Right ventricle myocardium superior (tissue), 1 donor: ENCODE data around the gene PRKAB2. TPM values are rescaled to one million over a fixed set of nuclear protein-coding genes. Genes with fewer than 3 reads are reported as not detected.
"Not testable (repeated sequence)": the region's sequence is repeated elsewhere in the genome, so short reads cannot be mapped to it uniquely, and the experiment has no call there.

ENCODE experiments used
- ATAC-seq: fragments of 200-7000 bp; cut with Tn5 transposase; one replicate; pipeline ENCODE4 v1.9.1; 2020; ENCODE audit warnings: mild to moderate bottlenecking; ENCODE audit not compliant: poor library complexity
- DNase-seq: peaks from one replicate; pipeline ENCODE4 v3.0.0-alpha.2; 2020
- intact Hi-C: fragments of 100-400 bp; cut with DNase I; formaldehyde crosslinking; loops from one replicate; pipeline ENCODE4 v1.11.2; 2022
- total RNA-seq: library from RNA; stranded (reverse); fragmentation: NEBNext Ultra II Directional; extraction: Animal tissue kit (Norgen Biotek cat#: 25700); gene quantifications from one replicate; pipeline ENCODE4 v1.2.1, GENCODE V29; 2021
- donor health status: DM: no; HTN: yes; CAD: no; lungs with severe emphysema.

PRKAB2 gene
- total RNA-seq, 1 donor from 2014 or later = 49.0 TPM

GRCh38 chr1:147185432-147185831 is 13.2 kb upstream of the PRKAB2 start:
- ATAC-seq (no peak), DNase-seq (no peak)
- intact Hi-C loops = no loop called here

- no peak for ATAC-seq
- DNase-seq = peak; percentile 41
Measured at GRCh38 chr1:147177611-147178380, 5.5 kb upstream of the PRKAB2 start.

GRCh38 chr1:147171399-147172167 is 687 bp downstream of the PRKAB2 start:
- DNase-seq = no peak
- intact Hi-C loops = loop anchor here (1.0 kb wide), 1 partner anchor 71 kb away; the partner anchor contains the start of gene CHD1L

More at GRCh38 chr1:147177611-147178380, 5.5 kb upstream of the PRKAB2 start:
- intact Hi-C loops = no loop called here

GRCh38 chr1:147169840-147170674 is 2.2 kb downstream of the PRKAB2 start:
- ATAC-seq = no peak
- no peak for DNase-seq
- intact Hi-C loops = no loop called here

More at GRCh38 chr1:147171399-147172167, 687 bp downstream of the PRKAB2 start:
- no peak for ATAC-seq

- no peak for ATAC-seq
- intact Hi-C loops = no loop called here
- no peak for DNase-seq
Measured at GRCh38 chr1:147169171-147169570, 3.1 kb downstream of the PRKAB2 start.

- ATAC-seq (no peak), DNase-seq (no peak)
- intact Hi-C loops = no loop called here
Measured at GRCh38 chr1:147168626-147169058, 3.6 kb downstream of the PRKAB2 start.

- no peak for ATAC-seq
- intact Hi-C loops = no loop called here
- no peak for DNase-seq
Measured at GRCh38 chr1:147167365-147167764, 4.9 kb downstream of the PRKAB2 start.

- intact Hi-C loops = no loop called here
Measured at GRCh38 chr1:147163019-147163418, 9.3 kb downstream of the PRKAB2 start.

GRCh38 chr1:147162093-147162492 is 10.2 kb downstream of the PRKAB2 start:
- intact Hi-C loops = no loop called here
- ATAC-seq (no peak), DNase-seq (no peak)

More at GRCh38 chr1:147163019-147163418, 9.3 kb downstream of the PRKAB2 start:
- no peak for ATAC-seq
- DNase-seq = no peak

GRCh38 chr1:147157116-147157515 is 15.2 kb downstream of the PRKAB2 start:
- DNase-seq, intact Hi-C loops, ATAC-seq: not testable (repeated sequence)

GRCh38 chr1:147156642-147157041 is 15.6 kb downstream of the PRKAB2 start:
- DNase-seq (no peak), ATAC-seq (no peak)
- intact Hi-C loops = no loop called here

GRCh38 chr1:147152772-147153171 is 19.5 kb downstream of the PRKAB2 start:
- DNase-seq (no peak), ATAC-seq (no peak)
- intact Hi-C loops = no loop called here

GRCh38 chr1:147151244-147151643 is 21.0 kb downstream of the PRKAB2 start:
- ATAC-seq (no peak), DNase-seq (no peak)
- intact Hi-C loops = no loop called here

- ATAC-seq = no peak
- DNase-seq = no peak
- intact Hi-C loops = no loop called here
Measured at GRCh38 chr1:147142886-147143285, 29.4 kb downstream of the PRKAB2 start.

- ATAC-seq, intact Hi-C loops, DNase-seq: not testable (repeated sequence)
Measured at GRCh38 chr1:147130721-147131120, 41.5 kb downstream of the PRKAB2 start.

- no peak for ATAC-seq
- intact Hi-C loops = no loop called here
- no peak for DNase-seq
Measured at GRCh38 chr1:147129116-147129873, 43.0 kb downstream of the PRKAB2 start.

- ATAC-seq (peak; percentile 38), DNase-seq (no peak)
- intact Hi-C loops = no loop called here
Measured at GRCh38 chr1:147124266-147124665, 48.0 kb downstream of the PRKAB2 start.

- DNase-seq = no peak
- intact Hi-C loops = no loop called here
- no peak for ATAC-seq
Measured at GRCh38 chr1:147117109-147117508, 55.2 kb downstream of the PRKAB2 start.
